Activated T-cell treated with anti-CD3 and anti-CD28 coated beads, Interleukin-2, amount 50 U/mL, for 4 hours (primary cell): ENCODE results near the gene TMC2. TPM values are rescaled to one million over a fixed set of nuclear protein-coding genes. Genes with fewer than 3 reads are reported as not detected.
"Not testable (repeated sequence)": the region's sequence is repeated elsewhere in the genome, so short reads cannot be mapped to it uniquely, and the experiment has no call there.

Experiments
- ATAC-seq, 2 donors: fragments of 200-7000 bp; cut with Tn5 transposase; one replicate each; pipeline ENCODE4 v1.10.0; 2021
- DNase-seq: peaks from one replicate; pipeline ENCODE4 v3.0.0-alpha.2; 2020
- H3K27me3 Mint-ChIP-seq: one replicate; pipeline ENCODE4 v1.8.0; 2021; ENCODE audit warnings: low read depth, mixed read lengths
- H3K36me3 Mint-ChIP-seq: one replicate; pipeline ENCODE4 v1.8.0; 2022; ENCODE audit warnings: mixed read lengths; ENCODE audit not compliant: insufficient read depth
- H3K4me1 Mint-ChIP-seq: one replicate; pipeline ENCODE4 v1.8.0; 2021; ENCODE audit warnings: low read depth, mixed read lengths
- H3K4me3 Mint-ChIP-seq: one replicate; pipeline ENCODE4 v1.8.0; 2021; ENCODE audit warnings: mild to moderate bottlenecking, moderate library complexity, mixed read lengths
- H3K9me3 Mint-ChIP-seq: one replicate; pipeline ENCODE4 v1.8.0; 2021; ENCODE audit warnings: mixed read lengths
- total RNA-seq, 3 donors: library from RNA; stranded (reverse); gene quantifications; one replicate each; pipeline ENCODE4 v1.2.1, GENCODE V29; 2021

TMC2 gene
- total RNA-seq, 3 donors from 2014 or later, result not detected

DNA sequence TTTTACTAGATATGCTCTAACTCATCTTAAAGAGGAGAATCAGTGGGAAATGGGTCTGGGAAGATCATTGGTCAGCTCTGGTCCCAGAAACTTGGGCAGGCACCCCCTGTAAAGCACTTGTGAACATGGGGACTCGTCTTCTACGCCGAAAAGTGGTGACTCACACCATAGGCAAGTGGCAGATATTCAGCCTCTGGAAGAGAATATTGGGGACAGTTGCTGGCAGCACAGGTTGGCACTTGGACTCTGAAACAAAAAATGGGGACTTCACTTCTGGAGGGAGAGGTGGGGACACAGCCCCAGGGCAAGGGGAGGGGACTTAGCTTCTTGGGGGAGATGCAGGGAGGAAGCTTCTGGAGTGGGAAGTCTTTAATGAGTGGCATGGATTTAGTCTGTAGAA lies 15.8 kb upstream of the TMC2 start:
- Mint-ChIP-seq H3K4me3 (no peak overlapping the region), H3K4me1 (peaks cover 14% of the 10 kb centered on the region), H3K36me3 (no peaks in the 10 kb centered on the region), H3K9me3 (no peaks in the 10 kb centered on the region), H3K27me3 (no peaks in the 10 kb centered on the region)
- no peak for ATAC-seq
- no peak for DNase-seq

DNA sequence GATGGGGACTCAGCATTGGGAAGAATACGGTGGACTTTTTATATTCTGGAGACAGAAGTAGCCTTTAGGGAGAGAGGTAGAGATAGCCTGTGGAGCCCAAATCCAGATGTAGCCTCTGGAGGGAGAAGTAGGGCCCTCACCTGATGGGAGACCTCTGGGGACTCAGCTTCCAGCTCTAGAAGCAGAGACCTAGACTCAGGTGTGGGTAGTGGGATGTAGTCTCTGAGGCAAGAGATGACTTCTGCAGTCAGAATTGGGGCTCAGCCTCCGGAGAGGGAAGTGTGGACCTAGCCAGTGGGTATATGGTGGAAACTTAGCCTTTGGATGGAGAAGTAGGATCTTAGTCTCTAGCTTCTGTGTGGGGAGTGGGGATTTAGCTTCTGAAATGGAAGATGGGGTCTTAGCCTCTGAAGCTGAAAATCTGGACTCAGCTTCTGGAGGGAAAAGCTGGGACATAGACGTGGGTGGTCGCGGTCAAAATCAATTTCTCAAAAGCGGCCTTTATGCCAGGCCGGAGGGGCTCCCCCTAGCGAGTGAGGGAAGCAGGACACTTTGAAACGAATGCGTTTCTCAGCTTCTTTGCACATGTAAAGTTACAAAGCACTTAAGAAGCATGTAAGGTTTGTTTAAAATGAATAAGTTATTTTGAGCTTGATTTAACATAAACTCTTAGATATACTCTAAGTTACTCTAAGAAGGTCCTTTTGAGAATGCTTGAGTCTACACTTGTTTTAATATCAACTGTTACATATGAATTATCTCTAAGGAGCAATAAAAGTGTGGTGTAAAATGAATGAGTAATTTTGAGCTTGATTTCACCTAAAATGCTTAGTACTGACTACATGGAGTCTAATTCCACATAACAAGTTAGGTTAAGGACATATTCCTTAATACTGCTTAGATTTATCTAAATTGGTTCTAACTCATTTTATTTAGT lies 14.7 kb upstream of the TMC2 start:
- DNase-seq, result peak; percentile 38
- H3K4me3 Mint-ChIP-seq, result no peak overlapping the region

DNA sequence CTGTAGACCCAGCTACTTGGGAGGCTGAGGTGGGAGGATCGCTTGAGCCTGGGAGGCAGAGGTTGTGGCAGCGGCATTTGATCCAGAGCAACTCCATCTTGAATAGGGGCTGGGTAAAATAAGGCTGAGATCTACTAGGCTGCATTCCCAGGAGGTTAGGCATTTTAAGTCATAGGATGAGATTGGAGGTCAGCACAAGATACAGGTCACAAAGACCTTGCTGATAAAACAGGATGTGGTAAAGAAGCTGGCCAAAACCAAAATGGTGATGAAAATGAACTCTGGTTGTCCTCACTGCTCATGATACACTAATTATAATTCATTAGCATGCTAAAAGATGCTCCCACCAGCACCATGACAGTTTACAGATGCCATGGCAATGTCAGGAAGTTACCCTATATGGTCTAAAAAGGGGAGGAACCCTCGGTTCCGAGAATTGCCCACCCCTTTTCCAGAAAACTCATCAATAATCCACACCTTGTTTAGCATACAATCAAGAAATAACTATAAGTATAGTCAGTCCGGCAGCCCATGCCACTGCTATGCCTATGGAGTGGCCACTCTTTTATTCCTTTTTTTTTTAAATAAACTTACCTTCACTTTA lies 13.4 kb upstream of the TMC2 start:
- DNase-seq, H3K36me3 Mint-ChIP-seq, H3K9me3 Mint-ChIP-seq, H3K27me3 Mint-ChIP-seq, H3K4me3 Mint-ChIP-seq, ATAC-seq: not testable (repeated sequence)
- peaks cover 14% of the 10 kb centered on the region for H3K4me1 Mint-ChIP-seq

More for the DNA sequence above, 14.7 kb upstream of the TMC2 start:
- H3K9me3 Mint-ChIP-seq, result no peaks in the 10 kb centered on the region
- ATAC-seq, result no peak
- H3K4me1 Mint-ChIP-seq, result peaks cover 14% of the 10 kb centered on the region
- H3K36me3 Mint-ChIP-seq, result no peaks in the 10 kb centered on the region
- H3K27me3 Mint-ChIP-seq, result no peaks in the 10 kb centered on the region

DNA sequence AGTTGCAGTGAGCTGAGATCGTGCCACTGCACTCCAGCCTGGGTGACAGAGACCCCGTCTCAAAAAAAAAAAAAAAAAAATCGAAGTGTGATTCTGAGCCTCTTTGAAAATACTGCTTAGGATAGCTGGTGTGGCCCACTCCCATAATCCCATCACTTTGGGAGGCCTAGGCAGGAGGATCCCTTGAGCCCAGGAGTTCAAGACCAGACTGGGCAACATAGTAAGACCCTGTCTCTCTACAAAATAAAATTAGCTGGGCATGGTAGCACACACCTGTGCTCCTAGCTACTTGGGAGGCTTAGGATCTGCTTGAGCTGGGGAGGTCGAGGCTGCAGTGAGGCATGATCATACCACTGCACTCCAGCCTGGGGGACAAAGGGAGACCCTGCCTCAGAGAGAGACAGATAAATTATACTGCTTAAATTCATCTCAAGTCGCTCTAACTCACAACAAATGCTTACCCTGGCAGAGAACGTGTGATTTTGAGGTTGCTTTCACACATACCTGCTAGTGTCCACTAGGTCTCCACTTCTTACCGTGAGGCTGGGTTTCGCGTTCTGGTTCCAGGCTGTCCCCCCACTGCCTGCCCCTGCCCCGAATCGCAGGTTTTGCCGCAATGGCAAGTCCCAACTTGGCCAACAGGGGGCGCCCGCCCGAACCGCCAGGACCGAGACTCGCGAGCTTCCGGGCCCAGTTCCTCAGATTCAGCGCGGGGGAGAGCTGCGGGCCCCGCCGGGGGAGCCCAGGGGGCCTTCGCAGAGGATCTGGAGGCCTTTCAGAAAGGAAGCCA lies 12.3 kb upstream of the TMC2 start:
- peak; percentile 93 for DNase-seq
- peak; percentile 80 for ATAC-seq
- Mint-ChIP-seq H3K27me3 (no peaks in the 10 kb centered on the region), H3K4me1 (peaks cover 14% of the 10 kb centered on the region), H3K9me3 (no peaks in the 10 kb centered on the region), H3K36me3 (no peaks in the 10 kb centered on the region), H3K4me3 (peak overlapping the region; percentile 90)

DNA sequence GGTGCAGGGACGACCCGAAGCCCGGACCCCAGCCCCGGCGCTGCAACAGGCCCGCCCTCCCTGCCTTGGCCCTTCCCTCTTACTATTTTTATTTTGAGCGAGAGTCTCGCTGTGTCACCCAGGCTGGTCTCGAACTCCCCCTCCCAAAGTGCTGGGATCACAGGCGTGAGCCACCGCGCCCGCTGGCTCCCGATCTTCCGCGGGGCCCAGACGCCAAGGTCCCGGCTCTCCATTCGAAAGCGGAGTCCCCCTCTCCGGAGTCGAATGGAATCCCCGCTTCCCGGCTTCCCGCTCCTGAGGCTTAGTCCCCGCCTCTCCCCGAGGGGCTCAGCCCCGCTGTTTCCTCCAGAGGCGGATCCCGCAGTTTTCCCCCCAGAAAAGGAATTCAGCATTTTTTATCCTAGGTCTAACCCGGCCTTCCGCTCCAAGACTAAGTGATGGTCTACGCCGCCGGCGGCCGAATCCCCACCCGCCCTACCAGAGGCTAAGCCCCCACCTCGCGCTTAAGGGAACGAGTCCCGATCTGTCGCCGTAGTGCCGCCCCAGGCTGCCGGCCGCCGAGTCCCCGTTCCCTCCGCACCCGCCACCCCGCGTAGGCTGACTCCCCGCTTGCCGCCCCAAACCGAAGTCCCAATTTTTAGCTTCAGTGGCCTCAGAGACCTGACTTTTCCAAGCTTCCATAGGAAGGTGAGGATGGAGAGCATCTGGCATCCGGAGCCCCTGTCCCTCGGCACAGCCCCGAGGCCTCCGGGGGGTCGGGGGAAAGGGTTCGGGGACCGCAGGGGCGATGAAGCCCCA lies 11.5 kb upstream of the TMC2 start:
- Mint-ChIP-seq H3K27me3 (no peaks in the 10 kb centered on the region), H3K9me3 (no peaks in the 10 kb centered on the region), H3K4me1 (peaks cover 15% of the 10 kb centered on the region), H3K36me3 (no peaks in the 10 kb centered on the region), H3K4me3 (peak overlapping the region; percentile 90)
- ATAC-seq (peak; percentile 71 to 75), DNase-seq (peak; percentile 34)

DNA sequence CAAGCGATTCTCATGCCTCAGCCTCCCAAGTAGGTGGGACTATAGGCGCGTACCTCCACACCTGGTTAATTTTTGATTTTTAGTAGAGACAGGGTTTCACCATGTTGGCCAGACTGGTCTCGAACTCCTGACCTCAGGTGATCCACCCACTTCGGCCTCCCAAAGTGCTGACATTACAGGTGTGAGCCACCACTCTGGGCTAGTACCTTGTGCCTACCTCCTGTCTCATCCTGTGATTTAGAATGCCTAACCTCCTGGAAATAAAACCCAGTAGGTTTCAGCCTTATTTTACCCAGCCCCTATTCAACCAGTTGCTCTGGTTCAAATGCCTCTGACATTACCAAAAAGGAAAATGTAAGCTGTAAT lies 10.2 kb upstream of the TMC2 start:
- H3K27me3 Mint-ChIP-seq, H3K4me3 Mint-ChIP-seq, H3K9me3 Mint-ChIP-seq, DNase-seq, H3K36me3 Mint-ChIP-seq, ATAC-seq: not testable (repeated sequence)
- peaks cover 16% of the 10 kb centered on the region for H3K4me1 Mint-ChIP-seq

DNA sequence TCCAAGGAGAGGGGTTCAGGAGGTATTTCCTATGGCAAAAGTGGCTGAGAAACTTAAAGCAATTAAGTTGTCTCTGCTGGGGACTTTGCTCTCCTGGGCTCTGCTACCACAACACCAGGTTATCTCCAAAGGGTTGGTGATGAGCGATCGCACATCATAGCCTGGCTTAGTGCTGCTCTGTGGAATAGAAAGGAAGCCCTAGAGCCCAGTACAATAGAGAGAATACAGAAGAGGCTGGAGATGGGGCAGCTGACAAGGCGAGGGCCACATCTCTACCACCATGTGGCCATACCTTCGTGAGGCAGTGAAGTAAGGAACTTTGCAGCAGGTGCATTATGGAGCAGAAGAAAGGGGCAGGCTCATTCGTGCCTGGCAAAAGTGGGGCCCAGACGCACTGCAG lies 8.6 kb upstream of the TMC2 start:
- H3K4me3 Mint-ChIP-seq, result no peak overlapping the region
- H3K4me1 Mint-ChIP-seq, result peaks cover 13% of the 10 kb centered on the region
- no peak for DNase-seq
- no peaks in the 10 kb centered on the region for H3K36me3 Mint-ChIP-seq
- no peaks in the 10 kb centered on the region for H3K27me3 Mint-ChIP-seq
- no peaks in the 10 kb centered on the region for H3K9me3 Mint-ChIP-seq
- ATAC-seq, result no peak

DNA sequence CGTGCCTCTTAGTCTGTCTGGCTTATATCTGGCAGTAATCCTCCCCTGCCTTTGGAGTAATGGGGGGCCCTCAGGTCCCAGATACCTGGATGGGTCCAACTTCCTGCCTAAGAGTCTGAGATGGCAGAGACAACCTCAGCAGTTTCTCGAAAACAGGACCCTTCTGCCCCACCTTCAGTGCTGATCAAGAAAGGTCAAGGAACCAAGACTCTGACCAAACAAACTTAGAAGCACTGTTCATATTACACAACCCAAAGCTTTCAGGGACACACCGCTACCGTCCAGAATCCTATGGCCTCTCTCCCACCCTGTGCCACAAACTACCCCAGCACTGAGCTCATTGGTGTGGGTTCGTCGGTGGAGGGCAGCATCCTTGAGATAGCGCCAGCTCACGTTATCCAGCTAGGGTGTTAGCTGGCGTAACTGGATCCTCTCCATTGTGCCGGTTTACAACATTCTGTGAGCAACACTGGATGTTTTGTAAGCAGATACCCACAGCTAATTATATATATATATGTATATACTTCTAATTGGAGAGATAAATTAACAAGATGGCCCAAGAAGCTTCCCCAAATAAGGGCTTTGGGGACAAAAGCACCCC lies 7.6 kb upstream of the TMC2 start:
- H3K36me3 Mint-ChIP-seq, result no peaks in the 10 kb centered on the region
- no peak overlapping the region for H3K4me3 Mint-ChIP-seq
- DNase-seq (no peak), ATAC-seq (no peak)
- no peaks in the 10 kb centered on the region for H3K9me3 Mint-ChIP-seq
- H3K27me3 Mint-ChIP-seq, result peaks cover 4% of the 10 kb centered on the region
- peaks cover 13% of the 10 kb centered on the region for H3K4me1 Mint-ChIP-seq

DNA sequence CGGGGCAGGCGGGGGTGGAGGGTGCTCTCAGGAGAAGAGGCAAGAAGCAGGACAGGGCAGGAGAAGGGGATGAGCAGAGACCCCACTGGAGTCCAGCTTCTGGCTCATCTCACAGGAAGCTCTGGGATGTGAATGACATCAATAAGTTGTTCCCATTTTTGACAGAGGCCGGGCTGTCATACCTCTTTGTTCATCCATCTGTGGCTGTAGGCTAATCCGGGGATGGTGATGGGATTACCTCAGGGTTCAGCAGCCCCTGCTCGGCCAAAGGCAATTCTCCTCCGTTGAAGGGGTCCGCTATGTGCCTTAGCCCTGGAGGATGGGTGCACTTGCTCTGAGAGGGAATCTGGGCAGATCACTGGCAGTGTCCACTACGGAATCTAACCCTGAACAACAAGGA lies 3.3 kb upstream of the TMC2 start:
- no peak for DNase-seq
- Mint-ChIP-seq H3K27me3 (peaks cover 24% of the 10 kb centered on the region), H3K36me3 (no peaks in the 10 kb centered on the region)

DNA sequence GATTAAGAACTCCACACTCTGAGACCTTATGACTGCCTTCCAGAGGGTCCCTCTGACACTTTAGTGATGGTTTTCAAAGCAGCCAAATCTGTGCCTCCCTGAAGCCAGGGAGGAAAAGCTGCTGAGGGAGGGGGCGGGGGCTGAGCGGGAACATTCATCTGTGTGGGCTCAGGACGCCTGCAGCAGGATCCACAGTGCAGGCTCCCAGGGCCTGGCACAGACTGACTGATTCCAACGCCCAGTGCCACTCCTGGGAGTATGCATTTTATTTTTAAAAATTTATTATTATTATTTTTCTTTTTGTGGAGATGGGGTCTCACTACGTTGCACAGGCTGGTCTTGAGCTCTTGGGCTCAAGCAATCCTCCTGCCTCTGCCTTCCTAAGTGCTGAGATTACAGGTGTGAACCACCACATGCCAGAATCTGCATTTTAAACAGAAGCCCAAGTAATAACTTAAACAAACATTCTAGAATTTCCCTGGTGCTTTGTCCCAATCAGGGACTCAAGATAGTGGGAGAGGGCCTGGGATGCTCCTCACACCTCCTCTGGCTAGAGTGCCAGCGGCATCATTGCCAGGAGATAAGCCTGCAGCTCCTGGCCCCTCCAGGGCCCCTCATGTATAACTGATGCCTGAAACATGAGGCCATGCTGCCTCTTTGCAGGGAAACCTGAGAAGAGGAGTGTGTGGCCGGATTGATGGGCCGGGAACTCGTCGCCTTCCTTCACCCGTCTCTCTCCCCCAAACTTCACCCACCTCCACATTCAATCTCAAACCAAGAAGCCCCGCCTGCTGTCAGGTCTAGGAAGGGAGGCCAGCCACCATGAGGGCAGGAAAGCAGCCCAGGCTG lies 438 bp upstream of the TMC2 start:
- no peak overlapping the region for H3K4me3 Mint-ChIP-seq
- no peaks in the 10 kb centered on the region for H3K4me1 Mint-ChIP-seq
- no peaks in the 10 kb centered on the region for H3K9me3 Mint-ChIP-seq
- peaks cover 34% of the 10 kb centered on the region for H3K27me3 Mint-ChIP-seq
- DNase-seq, result no peak
- H3K36me3 Mint-ChIP-seq, result no peaks in the 10 kb centered on the region
- no peak for ATAC-seq

More for the DNA sequence above, 3.3 kb upstream of the TMC2 start:
- H3K4me3 Mint-ChIP-seq, result no peak overlapping the region
- H3K9me3 Mint-ChIP-seq, result no peaks in the 10 kb centered on the region
- no peak for ATAC-seq
- peaks cover 3% of the 10 kb centered on the region for H3K4me1 Mint-ChIP-seq

DNA sequence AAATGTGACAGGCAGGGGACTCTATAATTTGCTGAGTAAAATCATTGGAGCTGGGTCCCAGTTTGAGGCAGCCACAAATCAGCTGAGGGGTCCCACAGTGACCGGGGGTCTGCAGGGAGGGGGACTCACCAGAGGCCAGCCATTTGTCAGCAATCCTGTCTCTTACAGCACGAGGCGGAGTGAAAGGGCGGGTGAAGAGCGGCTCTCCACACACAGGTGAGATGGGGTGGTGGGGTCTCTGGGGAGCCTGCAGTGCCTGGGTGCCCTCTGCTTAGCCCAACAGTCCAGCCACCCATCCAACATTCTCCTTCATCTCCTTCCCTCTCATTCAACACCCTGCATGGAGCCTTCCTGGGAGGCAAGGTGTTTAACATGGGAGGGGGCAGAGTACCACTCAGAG lies 728 bp downstream of the TMC2 start:
- peaks cover 38% of the 10 kb centered on the region for H3K27me3 Mint-ChIP-seq
- ATAC-seq, result no peak
- no peak for DNase-seq
- H3K36me3 Mint-ChIP-seq, result no peaks in the 10 kb centered on the region
- H3K4me3 Mint-ChIP-seq, result no peak overlapping the region
- H3K9me3 Mint-ChIP-seq, result no peaks in the 10 kb centered on the region
- H3K4me1 Mint-ChIP-seq, result no peaks in the 10 kb centered on the region

DNA sequence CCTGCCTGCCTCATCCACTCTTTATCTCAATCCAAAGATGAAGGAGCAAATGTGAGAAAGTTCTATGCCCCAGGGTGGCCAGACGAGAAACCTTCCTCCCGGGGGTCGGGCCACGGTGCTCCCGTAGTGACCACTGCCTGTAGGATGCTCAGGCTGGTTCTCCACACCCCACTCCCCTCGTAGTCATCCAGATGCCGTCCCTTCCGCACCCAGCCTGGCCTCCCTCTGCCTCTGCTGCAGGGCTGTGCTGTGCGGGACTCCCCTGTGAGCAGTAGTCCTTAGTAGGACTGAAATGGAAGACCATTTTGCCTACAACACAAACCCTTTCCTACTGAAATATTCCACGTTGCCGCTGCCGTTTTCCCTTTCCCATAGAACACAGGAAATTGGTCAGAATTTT lies 2.0 kb downstream of the TMC2 start:
- H3K4me1 Mint-ChIP-seq, result no peaks in the 10 kb centered on the region
- no peak for DNase-seq
- H3K27me3 Mint-ChIP-seq, result peaks cover 42% of the 10 kb centered on the region
- no peaks in the 10 kb centered on the region for H3K36me3 Mint-ChIP-seq
- H3K4me3 Mint-ChIP-seq, result no peak overlapping the region
- no peak for ATAC-seq
- no peaks in the 10 kb centered on the region for H3K9me3 Mint-ChIP-seq
